Breast epithelium (tissue), 3 donors: ENCODE data around the gene COMMD9.

ENCODE experiments used
- POLR2A ChIP-seq: fragments of 450-650 bp; IDR thresholded peaks from one replicate; pipeline ENCODE4 v1.6.1; 2016; ENCODE audit warnings: antibody characterized with exemption, mild to moderate bottlenecking, moderate library complexity
- TF ChIP-seq, protein P1 (sequence below), 3 donors: fragments of 450-650 bp; IDR thresholded peaks; one replicate each; pipeline ENCODE4 v1.5.1; 2016 to 2017; ENCODE audit warnings: antibody characterized with exemption in 3 of 3, mild to moderate bottlenecking in 3 of 3, moderate library complexity in 3 of 3

DNA sequence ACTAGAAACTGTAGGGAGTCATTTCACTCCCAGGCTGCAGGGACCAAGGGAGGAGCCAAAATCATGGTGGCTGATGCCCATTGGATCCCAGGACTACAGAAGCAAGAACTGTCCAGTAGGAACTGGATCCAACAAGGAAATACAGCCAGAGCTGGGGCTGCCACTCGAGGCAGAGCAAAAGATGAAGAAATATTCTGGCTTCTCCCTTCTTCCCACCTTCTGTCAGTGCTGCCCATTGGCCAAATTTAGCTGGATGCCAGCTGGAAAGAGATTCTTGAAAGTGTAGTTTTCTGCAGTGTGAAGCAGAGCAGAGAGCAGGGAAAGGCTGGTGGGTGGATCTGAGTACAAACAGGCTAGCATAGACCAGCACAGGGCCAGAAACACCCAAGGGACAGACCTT, 45.6 kb downstream of the COMMD9 start:
- TF ChIP-seq, protein P1, sequence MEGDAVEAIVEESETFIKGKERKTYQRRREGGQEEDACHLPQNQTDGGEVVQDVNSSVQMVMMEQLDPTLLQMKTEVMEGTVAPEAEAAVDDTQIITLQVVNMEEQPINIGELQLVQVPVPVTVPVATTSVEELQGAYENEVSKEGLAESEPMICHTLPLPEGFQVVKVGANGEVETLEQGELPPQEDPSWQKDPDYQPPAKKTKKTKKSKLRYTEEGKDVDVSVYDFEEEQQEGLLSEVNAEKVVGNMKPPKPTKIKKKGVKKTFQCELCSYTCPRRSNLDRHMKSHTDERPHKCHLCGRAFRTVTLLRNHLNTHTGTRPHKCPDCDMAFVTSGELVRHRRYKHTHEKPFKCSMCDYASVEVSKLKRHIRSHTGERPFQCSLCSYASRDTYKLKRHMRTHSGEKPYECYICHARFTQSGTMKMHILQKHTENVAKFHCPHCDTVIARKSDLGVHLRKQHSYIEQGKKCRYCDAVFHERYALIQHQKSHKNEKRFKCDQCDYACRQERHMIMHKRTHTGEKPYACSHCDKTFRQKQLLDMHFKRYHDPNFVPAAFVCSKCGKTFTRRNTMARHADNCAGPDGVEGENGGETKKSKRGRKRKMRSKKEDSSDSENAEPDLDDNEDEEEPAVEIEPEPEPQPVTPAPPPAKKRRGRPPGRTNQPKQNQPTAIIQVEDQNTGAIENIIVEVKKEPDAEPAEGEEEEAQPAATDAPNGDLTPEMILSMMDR (IDR thresholded peaks at IDR 0.05), result no peak
- no peak for TF ChIP-seq POLR2A
